Measurements from ENCODE around the gene CBR3. TPM values are rescaled to one million over a fixed set of nuclear protein-coding genes. Genes with fewer than 3 reads are reported as not detected.

The CBR3 gene
- total and polyA plus RNA-seq, 2 of the 13 experiments (the other 11 are each of a cell fraction or from before 2014, with no cell fraction given): not detected

DNA sequence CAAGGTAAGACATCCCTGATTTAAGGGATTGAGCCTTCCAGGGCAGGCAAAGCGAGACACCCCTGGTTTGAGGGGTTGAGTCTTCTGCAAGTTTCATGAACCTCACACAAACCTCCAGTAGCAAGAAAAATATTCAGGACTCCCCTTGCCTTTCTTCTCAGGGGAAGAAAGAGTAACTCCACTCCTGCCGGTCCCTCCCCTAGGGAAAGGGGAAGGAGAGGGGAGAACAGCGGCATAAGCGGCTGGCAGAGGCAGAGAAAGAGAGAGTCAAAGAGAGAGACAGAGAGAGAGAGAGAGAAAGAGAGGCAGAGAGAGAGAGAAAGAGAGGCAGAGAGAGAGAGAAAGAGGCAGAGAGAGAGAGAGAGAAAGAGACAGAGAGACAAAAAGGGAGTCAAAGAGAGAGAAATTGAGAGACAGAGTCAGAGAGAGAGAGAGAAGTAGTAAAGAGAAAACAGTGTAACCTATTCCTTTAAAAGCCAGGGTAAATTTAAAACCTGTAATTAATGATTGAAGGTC lies 29.5 kb upstream of the CBR3 start:
- Histone ChIP-seq H3K79me2 (ENCODE audit: insufficient read depth, low read length) (no peaks in the 10 kb centered on the region), H3K36me3 (replicated peaks in 1 of 2; ENCODE audit: control insufficient read depth in 1 of 2, insufficient read depth in 2 of 2, low read length in 2 of 2) (no peaks in the 10 kb centered on the region), H3K27me3 (ENCODE audit: control insufficient read depth in 1 of 2, insufficient read depth in 2 of 2, low read length in 2 of 2) (peaks cover 0 to 11% of the 10 kb centered on the region in 2 experiments; a peak in 2 of 5 replicates), H3K9me3 (ENCODE audit: low read length) (no peaks in the 10 kb centered on the region), H3K27ac (ENCODE audit: extremely low read length, insufficient read depth, low read length) (no peak overlapping the region), H3K4me2 (ENCODE audit: low read depth, low read length) (no peak overlapping the region), H4K20me1 (ENCODE audit: insufficient read depth, low read length) (no peaks in the 10 kb centered on the region), H3K4me1 (ENCODE audit: insufficient read depth, low read length) (no peaks in the 10 kb centered on the region), H2AFZ (ENCODE audit: low read length) (no peak overlapping the region), H3K4me3 (replicated peaks in 1 of 3; ENCODE audit: insufficient read depth in 1 of 3, low read depth in 2 of 3, low read length in 3 of 3) (no peak overlapping the region), H3K9ac (ENCODE audit: insufficient read depth, low read depth, low read length) (no peak overlapping the region)
- in situ Hi-C loops (cut with HindIII; ENCODE audit: extremely low pct_ligation_motif_present, low pct_unique_long_range_greater_than_20kb) (no loop called here), intact Hi-C loops (cut with micrococcal nuclease; ENCODE audit: unreplicated experiment) (no loop called here)
- DNase-seq (ENCODE audit: low spot score) (no peak), ATAC-seq (no peak), FAIRE-seq (no peak)
- WGBS (ENCODE audit: low lambda C conversion rate): 60% methylated on average over 4 of the region's 4 CpGs
- TF ChIP-seq FOXM1 (CRISPR knock-in tag; IDR thresholded peaks at IDR 0.05) (no peak), ZNF350 (CRISPR knock-in tag; IDR thresholded peaks at IDR 0.05; ENCODE audit: borderline replicate concordance, low read depth) (no peak), TOPORS (CRISPR knock-in tag; IDR thresholded peaks at IDR 0.05) (no peak), SP1 (IDR thresholded peaks at IDR 0.05) (no peak), SP1 (CRISPR knock-in tag; IDR thresholded peaks at IDR 0.05) (no peak), ZBTB1 (CRISPR knock-in tag; IDR thresholded peaks at IDR 0.05; ENCODE audit: borderline replicate concordance) (no peak)
- TF ChIP-seq, protein P1, sequence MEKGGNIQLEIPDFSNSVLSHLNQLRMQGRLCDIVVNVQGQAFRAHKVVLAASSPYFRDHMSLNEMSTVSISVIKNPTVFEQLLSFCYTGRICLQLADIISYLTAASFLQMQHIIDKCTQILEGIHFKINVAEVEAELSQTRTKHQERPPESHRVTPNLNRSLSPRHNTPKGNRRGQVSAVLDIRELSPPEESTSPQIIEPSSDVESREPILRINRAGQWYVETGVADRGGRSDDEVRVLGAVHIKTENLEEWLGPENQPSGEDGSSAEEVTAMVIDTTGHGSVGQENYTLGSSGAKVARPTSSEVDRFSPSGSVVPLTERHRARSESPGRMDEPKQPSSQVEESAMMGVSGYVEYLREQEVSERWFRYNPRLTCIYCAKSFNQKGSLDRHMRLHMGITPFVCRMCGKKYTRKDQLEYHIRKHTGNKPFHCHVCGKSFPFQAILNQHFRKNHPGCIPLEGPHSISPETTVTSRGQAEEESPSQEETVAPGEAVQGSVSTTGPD (CRISPR knock-in tag; IDR thresholded peaks at IDR 0.05): no peak
- no TSS peak for BruUV-seq (replicated peaks)
- ChIA-PET POLR2A (no interaction called here), CTCF (ENCODE audit: low intra/inter-chr PET ratio, low total read pairs) (no interaction called here)

DNA sequence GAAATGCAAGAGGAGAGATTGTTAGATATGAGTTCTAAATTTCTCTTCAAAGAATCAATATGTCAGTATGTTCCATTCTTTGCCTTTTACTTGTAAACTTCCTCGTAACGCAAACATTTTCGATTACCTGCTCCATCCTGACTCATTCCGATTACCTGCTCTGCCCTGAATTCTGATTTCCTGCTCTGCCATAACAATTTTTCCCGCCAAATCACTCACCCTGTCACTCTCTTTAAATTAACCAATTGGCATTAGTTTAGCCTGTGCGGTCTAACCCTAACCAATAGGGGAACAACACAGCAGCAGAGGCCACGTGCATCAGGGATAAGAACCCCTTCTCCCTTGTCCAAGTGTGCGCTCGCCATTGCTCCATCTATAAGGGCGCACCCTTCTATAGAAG lies 25.0 kb upstream of the CBR3 start:
- H3K27ac ChIP-seq (ENCODE audit: extremely low read length, insufficient read depth, low read length): no peak overlapping the region
- ChIA-PET CTCF (ENCODE audit: low intra/inter-chr PET ratio, low total read pairs) (no interaction called here), POLR2A (no interaction called here)
- H3K27me3 ChIP-seq (ENCODE audit: control insufficient read depth in 1 of 2, insufficient read depth in 2 of 2, low read length in 2 of 2): peaks cover 0 to 16% of the 10 kb centered on the region in 2 experiments; a peak in 3 of 5 replicates
- no peaks in the 10 kb centered on the region for H3K79me2 ChIP-seq (ENCODE audit: insufficient read depth, low read length)
- FAIRE-seq (no peak), DNase-seq (ENCODE audit: low spot score) (no peak), ATAC-seq (no peak)
- H2AFZ ChIP-seq (ENCODE audit: low read length): no peak overlapping the region
- BruUV-seq (replicated peaks): no TSS peak
- no peaks in the 10 kb centered on the region for H3K36me3 ChIP-seq (replicated peaks in 1 of 2; ENCODE audit: control insufficient read depth in 1 of 2, insufficient read depth in 2 of 2, low read length in 2 of 2)
- 47% methylated on average over 10 of the region's 10 CpGs for WGBS (ENCODE audit: low lambda C conversion rate)
- in situ Hi-C loops (cut with HindIII; ENCODE audit: extremely low pct_ligation_motif_present, low pct_unique_long_range_greater_than_20kb): no loop called here
- no peaks in the 10 kb centered on the region for H4K20me1 ChIP-seq (ENCODE audit: insufficient read depth, low read length)
- intact Hi-C loops (cut with micrococcal nuclease; ENCODE audit: unreplicated experiment): loop anchor here (5.0 kb wide), 1 partner anchor 48 kb away; the partner anchor contains the start of gene SETD4
- H3K9me3 ChIP-seq (ENCODE audit: low read length): no peaks in the 10 kb centered on the region
- H3K4me3 ChIP-seq (replicated peaks in 1 of 3; ENCODE audit: insufficient read depth in 1 of 3, low read depth in 2 of 3, low read length in 3 of 3): no peak overlapping the region
- peaks cover 14% of the 10 kb centered on the region for H3K4me1 ChIP-seq (ENCODE audit: insufficient read depth, low read length)
- H3K9ac ChIP-seq (ENCODE audit: insufficient read depth, low read depth, low read length): no peak overlapping the region
- H3K4me2 ChIP-seq (ENCODE audit: low read depth, low read length): no peak overlapping the region
- TF ChIP-seq, protein P2, sequence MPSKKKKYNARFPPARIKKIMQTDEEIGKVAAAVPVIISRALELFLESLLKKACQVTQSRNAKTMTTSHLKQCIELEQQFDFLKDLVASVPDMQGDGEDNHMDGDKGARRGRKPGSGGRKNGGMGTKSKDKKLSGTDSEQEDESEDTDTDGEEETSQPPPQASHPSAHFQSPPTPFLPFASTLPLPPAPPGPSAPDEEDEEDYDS (CRISPR knock-in tag; IDR thresholded peaks at IDR 0.05): no peak
- TF ChIP-seq TEAD2 (CRISPR knock-in tag; IDR thresholded peaks at IDR 0.05) (no peak), ZNF749 (CRISPR knock-in tag; IDR thresholded peaks at IDR 0.05; ENCODE audit: borderline replicate concordance) (no peak), POLR2A (IDR thresholded peaks at IDR 0.05; ENCODE audit: insufficient read depth in 1 of 2, low read depth in 2 of 2, low read length in 2 of 2) (no peak), PHF20 (CRISPR knock-in tag; IDR thresholded peaks at IDR 0.05) (no peak), RBM22 (optimal IDR thresholded peaks at IDR 0.05; ENCODE audit: low read length) (no peak), ZNF766 (CRISPR knock-in tag; IDR thresholded peaks at IDR 0.05; ENCODE audit: borderline replicate concordance) (no peak), FOXK2 (IDR thresholded peaks at IDR 0.05) (no peak)
- TF ChIP-seq, protein P3, sequence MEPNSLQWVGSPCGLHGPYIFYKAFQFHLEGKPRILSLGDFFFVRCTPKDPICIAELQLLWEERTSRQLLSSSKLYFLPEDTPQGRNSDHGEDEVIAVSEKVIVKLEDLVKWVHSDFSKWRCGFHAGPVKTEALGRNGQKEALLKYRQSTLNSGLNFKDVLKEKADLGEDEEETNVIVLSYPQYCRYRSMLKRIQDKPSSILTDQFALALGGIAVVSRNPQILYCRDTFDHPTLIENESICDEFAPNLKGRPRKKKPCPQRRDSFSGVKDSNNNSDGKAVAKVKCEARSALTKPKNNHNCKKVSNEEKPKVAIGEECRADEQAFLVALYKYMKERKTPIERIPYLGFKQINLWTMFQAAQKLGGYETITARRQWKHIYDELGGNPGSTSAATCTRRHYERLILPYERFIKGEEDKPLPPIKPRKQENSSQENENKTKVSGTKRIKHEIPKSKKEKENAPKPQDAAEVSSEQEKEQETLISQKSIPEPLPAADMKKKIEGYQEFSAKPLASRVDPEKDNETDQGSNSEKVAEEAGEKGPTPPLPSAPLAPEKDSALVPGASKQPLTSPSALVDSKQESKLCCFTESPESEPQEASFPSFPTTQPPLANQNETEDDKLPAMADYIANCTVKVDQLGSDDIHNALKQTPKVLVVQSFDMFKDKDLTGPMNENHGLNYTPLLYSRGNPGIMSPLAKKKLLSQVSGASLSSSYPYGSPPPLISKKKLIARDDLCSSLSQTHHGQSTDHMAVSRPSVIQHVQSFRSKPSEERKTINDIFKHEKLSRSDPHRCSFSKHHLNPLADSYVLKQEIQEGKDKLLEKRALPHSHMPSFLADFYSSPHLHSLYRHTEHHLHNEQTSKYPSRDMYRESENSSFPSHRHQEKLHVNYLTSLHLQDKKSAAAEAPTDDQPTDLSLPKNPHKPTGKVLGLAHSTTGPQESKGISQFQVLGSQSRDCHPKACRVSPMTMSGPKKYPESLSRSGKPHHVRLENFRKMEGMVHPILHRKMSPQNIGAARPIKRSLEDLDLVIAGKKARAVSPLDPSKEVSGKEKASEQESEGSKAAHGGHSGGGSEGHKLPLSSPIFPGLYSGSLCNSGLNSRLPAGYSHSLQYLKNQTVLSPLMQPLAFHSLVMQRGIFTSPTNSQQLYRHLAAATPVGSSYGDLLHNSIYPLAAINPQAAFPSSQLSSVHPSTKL (CRISPR knock-in tag; IDR thresholded peaks at IDR 0.05): no peak
